ENCODE results near the gene APRT.
A peak's percentile ranks its signal among the peaks of the same experiment; 100 is the strongest.

Gene APRT

DNA sequence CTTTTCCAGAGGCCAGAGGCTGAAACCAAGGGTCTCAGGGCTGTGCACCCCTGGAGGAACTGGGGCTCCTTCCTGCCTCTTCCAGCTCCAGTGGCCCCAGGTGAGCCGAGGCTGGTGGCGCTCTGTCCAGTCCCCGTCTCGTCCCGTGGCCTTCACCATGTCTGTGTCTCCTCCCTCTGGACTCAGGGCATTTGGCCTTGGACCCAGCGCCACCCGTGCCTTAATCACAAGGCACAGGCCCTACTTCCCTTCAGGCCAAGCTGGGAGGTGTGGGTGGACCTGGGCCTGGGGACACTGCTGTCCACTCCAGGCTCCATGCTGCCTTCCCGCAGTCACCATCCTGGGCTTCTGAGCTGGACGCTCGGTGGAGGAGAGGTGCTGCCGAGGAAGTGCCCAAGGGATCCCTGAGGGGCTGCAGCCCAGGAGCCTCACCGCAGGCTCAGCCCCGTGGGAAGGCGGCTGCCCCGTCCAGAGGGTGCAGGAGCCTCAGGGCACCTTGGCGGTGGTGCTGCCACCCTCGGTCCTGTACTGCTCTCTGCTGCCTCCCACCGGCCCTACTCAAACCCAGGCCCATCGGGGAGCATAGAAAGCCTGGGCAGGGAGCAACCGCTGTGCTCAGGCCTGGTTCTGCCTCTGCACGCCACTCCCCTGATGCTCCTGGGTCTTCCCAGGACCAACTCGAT is 9.6 kb upstream of the APRT start:
- DNase-seq, result no peak

DNA sequence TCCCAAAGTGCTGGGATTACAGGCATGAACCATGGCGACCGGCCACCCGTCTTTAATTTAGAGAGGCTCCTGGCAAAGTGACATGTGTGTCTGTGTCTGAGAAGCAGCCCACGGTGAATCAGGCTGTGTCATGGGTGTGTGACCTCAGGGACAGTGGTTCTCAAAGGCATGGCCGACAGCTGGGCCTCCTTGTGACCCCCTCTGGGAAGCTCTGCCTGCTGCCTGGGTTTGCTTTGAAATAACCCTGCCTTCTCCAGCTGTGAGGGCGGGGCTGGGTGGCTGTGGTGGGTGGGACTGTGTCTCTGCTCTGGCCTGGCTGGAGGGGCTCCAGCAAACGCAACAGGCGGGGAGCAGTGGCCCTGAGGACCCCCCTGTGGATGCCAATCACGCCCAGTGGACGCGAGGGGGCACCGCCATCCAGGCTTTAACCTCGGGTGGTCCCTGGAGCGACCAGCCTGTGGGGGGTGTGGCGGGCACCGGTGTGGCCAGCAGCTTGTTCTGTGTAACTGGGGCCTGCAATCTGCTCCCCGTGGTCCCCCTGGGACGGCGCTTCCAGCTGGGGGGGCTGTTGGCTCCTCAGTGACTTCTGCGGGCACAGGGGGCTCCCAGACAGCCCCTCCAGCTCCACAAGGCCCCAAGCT is 8.8 kb upstream of the APRT start:
- no peak for DNase-seq

DNA sequence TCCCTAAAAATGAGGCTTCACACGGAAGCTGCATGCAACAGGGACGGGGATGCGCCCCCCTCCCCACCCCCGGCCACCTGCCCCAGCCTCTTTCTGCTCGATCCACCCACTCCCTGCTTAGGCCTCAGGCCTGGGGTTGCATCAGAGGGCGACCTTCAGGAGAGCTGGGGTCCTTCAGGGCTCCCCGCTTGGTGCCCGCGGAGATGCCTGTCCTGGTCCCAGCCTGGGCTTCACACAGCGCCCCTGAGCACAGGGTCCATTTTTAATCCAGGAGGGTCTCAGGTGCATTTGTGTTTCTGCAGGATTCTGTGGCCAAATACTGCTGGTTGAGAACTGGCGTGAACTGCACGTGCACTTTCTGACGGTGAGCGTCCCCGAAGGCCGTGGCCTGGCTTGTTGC is 7.4 kb upstream of the APRT start:
- DNase-seq, result no peak

DNA sequence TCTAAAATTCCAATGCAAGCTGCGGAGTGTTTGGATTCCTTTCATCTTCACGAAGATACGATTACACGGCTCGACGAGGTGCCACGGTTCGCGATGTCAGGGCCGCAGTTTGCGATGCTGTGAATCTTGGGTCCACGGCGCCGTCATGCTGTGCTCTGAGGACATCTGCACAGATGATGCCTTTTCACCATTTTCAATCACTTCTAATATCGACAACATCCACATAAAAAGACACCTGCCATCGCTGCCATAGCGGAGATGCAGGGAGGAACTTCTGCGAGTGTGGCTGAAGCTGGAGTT is 6.8 kb upstream of the APRT start:
- DNase-seq, result no peak

DNA sequence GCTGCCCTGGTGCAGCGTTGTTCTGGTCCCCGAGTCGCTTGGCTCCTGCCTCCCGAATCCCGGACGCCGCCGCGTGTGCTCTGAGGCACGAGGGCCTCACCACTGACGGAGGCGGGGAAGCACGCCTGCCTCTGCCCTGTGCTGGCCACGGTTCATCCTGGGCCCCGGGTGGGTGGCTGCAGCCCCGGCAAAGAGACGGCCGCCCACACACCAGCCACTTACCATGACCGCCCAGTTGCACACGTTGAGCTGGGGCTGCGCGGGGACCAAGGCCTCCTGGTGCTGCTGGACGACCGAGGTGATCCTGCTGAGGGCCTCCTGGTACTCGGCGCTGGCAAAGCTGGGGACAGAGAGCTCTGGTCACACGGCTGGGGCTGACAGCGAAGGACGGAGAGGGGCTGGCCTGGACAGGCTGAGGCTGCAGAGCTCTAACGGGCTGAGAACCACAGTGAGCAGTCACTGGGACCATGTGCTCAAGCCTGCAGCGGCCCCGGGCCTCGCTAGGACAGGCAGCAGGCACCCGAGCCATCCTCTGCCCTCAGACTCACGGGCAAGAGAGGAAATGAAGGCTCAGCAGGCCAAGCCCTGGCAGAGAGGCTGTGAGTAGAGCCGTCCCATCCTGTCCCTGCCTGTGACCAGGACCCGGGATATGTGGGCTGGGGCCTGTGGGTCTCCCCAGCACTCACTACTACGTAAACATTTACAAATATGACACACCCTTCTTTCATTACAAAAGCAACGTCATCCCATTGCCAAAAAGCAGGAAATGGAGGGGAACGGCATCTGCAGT is 6.3 kb upstream of the APRT start:
- no peak for DNase-seq

DNA sequence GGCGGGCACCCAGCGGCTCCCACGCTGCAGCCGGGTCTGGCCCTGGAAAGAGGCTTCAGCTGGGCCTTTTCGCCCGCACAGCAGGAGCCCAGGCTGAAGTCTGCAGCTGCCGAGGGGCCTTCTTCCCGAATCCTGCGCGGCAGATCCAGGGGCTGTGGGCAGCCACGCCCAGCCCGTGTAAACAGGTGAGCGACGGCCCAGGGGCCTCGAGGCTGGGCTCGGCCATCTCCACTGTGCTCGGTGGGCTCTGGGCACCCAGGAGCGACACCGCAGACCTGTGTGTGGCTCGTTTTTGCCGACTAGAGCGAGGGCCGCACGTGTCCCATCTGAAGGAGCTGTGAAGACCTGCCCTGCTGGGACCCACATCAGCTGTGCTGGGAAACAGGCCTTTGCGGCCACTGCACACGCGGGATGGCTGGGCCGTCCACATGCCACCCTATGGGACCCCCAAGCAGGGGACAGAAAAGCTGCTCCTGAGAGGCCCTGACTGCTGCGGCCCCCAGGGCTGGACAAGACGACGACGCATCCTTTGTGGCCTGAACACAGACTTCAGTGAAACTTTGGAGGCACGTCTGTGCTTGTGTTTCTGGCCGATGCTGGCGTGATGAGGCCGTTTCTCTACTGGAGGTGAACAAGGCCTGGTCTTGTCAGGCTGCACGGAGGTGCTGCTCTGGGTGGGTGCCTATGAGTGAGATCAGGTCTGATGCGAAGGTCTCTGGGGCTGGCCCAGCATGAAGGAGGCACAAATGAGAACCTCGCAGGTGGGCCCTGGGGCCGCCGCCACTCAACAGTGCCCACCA is 5.2 kb upstream of the APRT start:
- no peak for DNase-seq

DNA sequence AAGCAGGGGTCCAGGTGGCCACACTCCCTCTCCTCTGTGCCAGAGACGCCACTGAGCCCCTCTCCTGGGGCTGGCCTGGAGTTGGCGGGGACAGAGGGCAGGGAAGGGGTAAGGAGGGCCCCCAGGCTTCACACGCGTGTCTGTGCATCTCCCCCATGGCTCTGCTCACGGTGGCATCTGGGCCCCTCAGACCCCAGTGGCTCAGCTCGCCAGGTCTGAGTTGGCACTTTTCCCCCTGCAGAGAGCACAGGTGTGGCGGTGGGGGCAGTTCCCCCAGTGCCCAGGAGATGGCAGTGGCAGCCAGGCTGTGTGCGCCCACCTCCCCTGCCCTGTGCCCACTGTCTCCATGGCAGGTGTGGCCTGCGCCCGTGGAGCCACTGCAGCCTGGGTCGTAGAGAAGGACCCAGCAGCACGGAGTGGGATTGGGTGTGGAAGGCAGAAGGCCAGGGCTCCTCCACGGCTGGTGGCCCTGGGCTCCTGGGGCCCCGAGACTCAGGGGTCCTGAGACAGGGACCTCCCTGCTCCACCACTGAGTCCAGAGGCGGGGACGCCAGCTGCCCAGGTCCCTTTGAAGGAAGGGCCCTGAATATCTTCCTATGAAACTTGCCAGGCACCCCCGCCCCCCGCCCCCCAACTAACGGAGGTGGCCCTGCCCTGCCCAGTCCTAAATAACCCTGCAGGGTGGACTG is 4.3 kb upstream of the APRT start:
- peak; percentile 76 to 79 for DNase-seq

DNA sequence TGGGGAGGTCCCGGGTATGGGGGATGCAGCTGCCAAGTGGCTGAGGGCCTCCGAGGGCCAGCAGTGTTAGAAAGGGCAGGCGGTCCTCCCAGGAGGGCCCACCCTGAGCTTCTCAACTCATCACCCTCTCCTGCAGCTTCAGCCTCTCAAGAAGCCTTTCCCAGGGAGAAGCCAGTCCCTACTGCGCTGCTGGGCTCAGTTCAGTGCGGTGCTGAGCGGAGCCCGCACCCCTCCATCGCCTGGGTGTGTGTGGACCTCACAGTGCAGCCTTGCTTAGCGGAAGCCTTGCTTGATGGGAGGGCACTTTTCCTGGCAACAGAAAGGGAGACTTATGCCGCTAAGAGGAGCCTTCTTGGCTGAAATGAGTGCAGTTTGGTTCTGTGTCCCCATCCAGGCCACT is 3.5 kb upstream of the APRT start:
- no peak for DNase-seq

DNA sequence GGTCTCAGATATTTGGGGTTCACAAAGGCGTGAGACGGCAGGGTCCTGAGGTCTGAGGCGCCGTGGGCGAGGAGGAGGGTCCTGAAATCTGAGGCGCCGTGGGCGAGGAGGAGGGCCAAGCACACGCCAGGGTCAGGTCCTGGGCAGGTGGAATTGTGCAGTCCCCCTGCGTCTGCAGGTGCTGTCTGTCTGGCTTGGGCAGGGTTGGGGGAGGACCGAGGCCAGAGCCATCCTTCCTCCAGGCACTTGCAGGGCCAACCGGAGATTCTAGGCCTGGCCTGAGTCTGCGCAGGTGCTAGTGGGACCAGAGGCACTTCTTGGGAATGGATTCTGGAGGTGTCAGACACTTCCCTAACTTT is 2.4 kb upstream of the APRT start:
- DNase-seq, result no peak

DNA sequence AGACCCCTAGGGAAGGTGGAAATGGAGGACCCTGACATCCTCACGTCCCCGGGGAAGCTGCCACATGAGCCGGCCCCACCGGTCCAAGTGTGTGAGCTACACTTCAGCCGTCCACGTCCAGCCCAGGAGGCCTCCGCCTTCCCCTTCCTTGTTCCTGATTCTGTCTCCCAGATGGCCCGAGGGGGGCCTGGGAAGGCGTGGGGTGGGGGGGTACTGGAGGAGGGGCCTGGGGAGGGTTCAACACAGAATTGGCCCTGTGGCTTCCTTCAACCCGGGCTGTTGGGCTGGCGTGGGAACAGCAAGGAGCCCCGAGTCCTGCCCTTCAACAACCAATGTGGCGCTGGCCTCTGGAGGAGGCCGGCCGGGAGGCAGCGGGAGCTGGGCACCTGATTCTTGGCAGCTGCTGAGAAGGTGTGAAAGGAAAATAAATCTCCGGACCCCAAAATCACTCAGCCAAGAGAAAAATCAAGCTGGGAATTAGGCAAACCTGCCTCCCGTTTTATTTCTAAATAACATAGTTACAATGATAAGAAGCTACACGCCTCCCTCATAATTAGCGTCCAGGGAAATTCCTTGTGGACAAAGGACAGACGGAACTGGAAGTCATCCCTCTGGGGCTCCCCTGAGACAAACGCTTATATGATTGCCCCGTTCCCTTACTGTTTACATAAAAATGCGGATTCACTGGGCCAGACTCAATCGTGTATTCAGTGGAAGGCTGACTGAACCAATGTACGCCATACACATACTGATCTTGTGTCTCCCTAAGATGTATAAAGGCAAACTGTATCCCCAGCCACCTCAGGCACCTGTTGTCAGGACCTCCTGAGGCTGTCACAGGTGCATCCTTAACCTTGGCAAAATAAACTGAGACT is 1.8 kb upstream of the APRT start:
- DNase-seq, result no peak

DNA sequence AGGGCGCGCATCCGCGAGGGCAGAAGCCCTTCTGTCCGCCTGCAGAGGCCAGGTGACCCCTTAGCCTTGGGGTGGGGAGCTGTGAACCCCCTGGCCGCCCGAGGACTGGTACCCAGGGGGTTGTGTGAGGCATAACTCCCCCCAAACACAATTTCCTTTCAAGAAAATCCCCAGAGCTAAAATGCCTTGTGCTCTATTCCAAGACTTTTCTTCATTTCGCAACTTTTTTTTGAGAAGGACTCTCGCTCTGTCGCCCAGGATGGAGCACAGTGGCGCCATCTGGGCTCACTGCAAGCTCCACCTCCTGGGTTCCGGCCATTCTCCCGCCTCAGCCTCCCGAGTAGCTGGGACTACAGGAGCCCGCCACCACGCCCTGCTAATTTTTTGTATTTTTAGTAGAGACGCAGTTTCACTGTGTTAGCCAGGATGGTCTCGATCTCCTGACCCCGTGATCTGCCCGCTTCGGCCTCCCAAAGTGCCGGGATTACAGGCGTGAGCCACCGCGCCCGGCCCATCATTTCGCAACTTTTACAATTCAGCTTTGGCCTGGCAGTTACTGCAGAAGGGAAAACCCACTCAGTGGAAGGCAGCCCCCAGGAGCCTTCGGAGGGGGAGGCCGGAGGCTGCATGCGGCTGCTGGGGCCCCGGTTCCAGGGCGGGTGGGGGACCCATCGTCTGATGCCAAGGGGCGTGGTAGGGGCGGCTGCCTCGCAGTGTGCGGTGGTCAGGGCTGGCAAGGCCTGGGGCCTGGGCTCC is 963 bp upstream of the APRT start:
- peak in 1 of 2 experiments; percentile 67 for DNase-seq

DNA sequence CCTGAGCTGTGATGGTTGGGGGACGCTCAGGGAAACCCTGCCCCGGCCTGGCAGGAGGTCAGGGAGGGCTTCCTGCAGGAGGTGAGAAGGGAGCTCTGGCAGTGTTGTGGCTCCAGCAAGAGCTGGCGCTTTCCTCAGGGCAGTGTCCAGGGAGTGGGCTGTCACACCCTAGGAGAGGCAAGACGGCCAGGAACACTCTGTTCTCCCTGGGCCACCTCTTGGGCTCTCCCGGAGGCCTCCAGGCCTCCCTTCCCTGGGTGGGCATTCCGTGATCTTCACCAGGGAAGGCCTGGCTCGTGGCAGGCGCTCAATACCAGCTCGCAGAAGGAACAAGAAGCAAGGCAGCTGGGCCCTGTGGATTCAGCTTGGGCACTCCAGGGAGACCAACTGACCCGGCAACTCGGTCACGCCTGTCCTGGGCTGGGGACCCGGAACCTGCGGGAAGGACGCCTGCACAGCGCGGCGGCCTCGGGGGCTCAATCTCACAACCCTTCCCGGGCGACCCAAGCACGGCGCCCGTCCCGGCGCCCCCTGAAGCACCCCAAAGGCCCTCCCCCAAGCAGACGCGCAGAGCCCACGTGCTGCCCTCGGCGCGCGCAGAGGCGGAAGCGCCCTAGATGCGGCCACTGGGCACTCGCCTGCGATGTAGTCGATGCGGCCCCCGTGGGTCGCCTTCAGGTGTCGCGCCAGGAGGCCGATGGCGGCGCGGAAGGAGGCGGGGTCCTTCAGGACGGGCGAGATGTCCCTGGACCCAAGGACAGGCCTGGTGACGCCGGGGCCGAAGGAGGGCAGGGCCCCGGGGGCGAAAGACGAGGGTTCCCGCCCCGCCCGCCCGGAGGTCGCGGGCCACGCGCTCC is 588 bp downstream of the APRT start:
- peak; percentile 82 to 83 for DNase-seq

DNA sequence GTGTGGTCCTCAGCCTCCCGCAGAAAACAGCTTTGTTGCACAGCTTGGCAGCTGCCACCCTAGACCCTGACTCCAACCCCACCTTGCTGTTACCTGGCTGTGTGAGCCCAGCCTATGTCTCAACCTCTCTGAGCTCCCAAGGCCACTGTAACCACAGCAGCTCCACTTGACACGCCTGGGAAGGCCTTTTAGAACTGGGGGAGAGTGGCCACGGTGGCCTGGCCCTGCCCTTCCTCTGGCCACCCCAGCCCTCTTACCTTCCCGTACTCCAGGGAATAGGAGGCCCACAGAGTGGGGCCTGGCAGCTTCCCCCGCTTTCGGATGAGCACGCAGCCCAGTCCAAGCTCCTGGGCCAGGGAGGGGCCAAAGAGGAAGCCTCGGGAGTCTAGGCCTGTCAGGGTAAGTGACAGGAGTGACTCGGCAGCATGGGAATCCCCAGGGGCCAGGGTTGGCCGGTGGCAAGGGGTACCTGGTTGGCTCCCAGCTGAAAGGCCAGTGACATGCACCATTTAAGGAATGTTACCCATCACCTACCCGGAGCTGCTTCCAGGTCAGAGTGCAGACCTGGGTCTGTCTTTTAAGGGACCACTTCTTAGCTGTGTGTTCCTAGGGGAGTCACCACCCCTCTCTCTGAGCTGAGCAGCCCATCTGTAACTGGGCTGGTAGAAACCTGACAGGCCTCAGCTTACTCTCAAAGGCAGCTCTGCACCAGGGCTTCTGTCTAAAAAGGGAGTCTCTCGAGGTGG is 1.4 kb downstream of the APRT start:
- DNase-seq, result peak; percentile 74 to 79

DNA sequence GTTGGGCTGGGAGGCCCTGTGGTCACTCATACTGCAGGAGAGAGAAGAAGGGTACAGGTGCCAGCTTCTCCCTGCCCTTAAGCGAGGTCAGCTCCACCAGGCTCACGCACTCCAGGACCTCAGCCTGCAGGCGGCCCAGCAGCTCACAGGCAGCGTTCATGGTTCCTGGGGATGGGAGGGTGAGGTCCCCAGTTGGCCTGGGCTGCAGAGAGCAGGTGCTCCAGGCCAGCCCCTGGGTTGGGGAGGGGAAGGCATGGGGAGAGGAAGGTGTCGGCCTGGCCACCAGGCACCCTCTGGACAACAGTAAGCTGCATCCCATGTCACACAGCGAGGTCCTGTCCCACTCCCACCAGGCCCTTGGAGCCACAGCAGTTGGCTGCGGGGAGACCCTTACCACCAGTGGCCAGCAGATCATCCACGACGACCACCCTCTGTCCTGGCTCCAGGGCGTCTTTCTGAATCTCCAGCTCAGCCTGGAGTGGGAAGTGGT is 2.0 kb downstream of the APRT start:
- peak; percentile 57 to 60 for DNase-seq

DNA sequence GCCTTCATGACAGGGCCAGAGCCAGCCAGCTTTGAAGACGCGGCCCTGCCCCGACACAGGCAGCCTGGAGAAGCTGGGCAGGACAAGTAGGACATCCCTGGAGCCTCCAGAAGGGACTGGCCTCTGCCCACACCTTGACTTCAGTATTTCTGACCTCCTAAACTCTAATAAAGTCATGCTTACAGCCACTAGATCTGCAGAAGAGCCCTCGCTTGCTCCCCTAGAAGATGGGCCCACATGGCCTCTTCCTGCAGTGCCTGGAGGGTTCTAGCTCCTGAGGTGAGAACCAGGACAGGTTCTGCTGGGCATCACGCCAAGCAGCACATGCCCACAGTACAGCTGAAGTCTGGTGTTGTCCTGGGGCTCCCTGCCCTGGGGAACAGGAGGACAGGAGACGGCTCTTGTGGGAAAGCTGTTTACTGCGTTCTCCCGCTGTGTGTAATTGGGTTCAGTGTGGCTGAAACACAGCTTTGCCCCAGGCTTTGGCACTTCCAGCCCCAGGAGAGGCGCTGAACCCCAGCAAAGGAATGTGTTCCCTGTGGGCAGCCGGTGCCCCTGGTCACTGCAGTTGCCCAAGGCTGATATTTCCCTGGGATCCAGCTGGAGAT is 2.6 kb downstream of the APRT start:
- DNase-seq, result peak; percentile 59 to 60

DNA sequence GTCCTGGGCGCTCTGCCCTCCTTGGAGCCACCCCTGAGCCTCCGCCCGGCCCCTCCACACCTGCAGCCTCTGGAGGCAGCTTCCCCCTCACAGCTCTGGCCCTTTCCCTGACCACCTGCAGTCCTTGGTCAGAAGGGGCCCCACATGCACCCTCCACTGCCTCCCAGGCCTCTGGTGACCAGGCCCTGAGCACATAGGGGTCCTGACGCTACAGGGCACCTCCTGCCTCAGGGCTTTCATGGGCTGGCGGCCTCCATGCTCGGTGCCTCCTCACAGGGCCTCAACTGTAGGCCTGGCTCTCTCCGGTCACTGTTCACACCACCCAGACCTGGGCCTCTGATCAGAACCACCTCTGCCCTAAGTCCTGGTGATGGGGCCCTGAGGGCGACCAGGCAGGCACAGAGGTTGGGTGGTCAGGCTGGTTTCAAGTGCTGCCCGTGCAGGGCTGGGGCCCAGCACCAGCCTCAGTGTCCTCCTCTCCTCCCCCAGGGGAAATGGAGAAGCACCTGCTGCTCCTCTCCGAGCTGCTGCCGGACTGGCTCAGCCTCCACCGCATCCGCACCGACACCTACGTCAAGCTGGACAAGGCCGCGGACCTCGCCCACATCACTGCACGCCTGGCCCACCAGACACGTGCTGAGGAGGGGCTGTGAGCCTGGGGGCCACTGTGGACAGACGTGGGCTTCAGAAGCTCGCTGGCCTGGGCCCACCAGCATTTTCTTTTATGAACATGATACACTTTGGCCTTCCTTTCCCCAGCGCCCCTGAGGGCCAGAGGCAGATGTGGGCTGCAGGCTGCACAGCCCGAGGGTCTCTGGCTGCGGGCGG is 3.9 kb downstream of the APRT start:
- DNase-seq, result peak; percentile 37 to 40

DNA sequence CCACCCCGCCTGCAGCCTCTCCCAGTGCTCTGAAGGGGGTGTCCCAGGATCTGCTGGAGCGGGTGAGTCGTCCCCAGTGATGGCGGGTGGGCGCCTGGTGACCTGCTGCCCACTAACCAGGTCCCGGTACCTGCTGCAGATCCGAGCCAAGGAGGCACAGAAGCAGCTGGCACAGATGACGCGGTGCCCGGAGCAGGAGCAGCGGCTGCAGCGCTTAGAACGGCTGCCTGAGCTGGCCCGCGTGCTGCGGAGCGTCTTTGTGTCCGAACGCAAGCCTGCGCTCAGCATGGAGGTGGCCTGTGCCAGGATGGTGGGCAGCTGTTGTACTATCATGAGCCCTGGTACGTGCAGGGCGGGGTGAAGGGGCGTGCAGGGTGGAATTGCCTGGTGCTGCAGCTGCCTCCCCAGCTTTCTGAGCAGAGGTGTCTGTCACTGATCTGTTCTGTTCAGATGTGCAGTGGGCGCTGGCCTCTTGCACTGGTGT is 4.5 kb downstream of the APRT start:
- peak; percentile 37 to 40 for DNase-seq
